HG03159 (cell line): Measurements from ENCODE around the gene PRAMEF1.
"Not testable (repeated sequence)": the region's sequence is repeated elsewhere in the genome, so short reads cannot be mapped to it uniquely, and the experiment has no call there.

Experiments used
- ATAC-seq: cut with Tn5 transposase; IDR thresholded peaks from one replicate; pipeline ENCODE4 v1.9.1; 2021; ENCODE audit warnings: mild to moderate bottlenecking, moderate library complexity; ENCODE audit not compliant: unreplicated experiment

Gene PRAMEF1

DNA sequence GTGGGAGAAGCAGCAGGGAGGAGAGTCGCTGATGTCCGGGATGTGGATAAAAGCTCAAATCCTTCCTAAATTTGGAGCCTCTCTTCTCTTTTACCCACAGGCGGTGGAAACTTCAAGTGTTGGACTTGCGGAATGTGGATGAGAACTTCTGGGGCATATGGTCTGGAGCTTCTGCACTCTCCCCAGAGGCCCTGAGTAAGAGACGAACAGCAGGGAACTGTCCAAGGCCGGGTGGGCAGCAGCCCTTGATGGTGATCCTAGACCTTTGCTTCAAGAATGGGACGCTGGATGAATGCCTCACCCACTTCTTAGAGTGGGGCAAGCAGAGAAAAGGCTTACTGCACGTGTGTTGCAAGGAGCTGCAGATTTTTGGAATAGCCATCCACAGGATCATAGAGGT, 15.8 kb upstream of the PRAMEF1 start:
- ATAC-seq, result no peak

DNA sequence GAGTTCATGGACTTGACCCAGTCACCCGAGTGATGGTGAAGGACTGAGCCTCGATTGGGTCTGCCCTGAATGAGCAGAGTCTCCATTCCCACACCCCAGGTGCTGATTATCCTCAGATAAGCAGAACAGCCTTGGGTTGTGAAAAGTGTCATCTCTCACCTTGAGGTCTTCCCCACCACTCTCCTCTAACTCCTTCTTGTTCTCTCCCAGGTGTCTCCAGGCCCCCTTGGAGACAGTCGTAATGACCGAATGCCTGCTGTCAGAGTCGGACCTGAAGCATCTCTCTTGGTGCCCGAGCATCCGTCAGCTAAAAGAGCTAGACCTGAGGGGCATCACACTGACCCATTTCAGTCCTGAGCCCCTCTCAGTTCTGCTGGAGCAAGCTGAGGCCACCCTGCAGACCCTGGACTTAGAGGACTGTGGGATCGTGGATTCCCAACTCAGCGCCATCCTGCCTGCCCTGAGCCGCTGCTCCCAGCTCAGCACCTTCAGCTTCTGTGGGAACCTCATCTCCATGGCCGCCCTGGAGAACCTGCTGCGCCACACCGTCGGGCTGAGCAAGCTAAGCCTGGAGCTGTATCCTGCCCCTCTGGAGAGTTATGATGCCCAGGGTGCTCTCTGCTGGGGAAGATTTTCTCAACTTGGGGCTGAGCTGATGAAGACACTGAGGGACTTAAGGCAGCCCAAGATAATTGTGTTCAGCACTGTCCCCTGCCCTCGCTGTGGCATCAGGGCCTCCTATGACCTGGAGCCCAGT, 14.2 kb upstream of the PRAMEF1 start:
- ATAC-seq, result no peak

DNA sequence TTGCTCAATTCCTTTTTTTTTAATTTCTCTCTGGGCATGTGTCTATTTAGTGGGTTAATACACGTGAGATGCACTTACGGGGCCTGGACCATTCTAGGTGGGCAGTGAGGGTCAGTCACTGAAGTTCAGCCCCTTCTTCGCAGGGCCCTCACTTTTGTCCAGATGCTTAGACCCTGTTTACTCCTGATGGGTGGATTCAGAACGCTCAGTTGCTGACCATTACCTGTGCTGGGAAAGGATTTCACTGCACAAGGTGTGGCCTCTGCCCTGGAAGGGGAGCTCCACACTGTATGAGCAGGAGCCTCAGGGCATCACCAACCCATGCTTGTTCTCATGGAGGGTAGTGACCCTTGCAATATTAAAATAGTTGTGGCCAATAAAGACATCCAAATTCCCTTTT, 13.1 kb upstream of the PRAMEF1 start:
- ATAC-seq, result no peak

DNA sequence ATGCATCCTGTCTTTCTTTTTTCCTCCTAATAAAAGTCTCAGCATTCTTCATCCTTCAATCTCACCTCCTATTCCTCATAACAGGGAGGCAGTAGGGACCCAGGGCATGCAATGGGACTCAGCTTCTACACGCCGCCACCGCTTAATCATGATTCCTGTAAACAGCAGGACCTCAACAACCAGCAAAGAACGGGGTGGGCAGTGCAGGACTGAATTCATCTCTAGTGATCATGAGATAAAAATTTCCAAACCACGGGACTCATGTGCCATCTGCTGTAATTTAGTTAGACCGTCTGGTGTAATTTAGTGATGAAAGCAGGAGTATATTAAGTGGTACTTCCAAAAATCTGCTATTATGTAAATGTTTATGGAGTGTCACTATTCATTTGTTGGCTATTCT, 12.3 kb upstream of the PRAMEF1 start:
- ATAC-seq, result no peak

DNA sequence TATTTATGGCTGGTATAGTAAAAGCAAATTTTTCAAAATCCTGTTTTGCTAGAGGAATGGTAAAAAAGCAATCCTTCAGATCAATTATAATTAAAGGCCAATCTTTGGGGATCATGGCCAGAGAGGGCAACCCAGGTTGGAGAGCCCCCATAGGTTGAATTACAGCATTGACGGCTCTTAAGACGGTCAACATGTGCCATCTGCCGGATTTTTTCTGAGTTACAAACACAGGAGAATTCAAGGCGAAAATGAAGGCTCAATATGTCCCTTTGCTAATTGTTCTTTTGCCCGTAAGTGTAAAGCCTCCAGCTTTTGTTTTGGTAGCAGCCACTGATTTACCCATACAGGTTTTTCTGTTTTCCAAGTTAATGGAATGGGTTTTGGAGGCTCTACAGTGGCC, 9.7 kb upstream of the PRAMEF1 start:
- not testable (repeated sequence) for ATAC-seq

DNA sequence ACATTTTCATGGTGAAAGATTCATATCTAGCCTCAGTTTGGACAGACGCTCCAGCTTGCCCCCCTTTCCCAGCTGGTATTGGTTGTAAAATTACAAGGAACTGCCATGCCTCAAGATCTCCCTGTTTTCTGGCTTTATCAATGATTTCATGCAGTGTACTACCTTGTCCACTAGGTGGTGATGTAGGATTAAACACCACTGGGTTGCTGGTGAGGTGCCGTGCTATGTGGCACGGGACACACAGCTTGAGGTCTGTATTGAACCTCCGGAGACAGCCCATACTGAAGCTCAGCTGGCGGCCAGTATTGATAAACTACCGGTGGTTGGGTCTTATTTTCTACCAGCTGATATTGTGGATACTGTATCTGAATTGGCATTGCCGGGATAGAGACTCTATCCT, 7.4 kb upstream of the PRAMEF1 start:
- ATAC-seq, result not testable (repeated sequence)

DNA sequence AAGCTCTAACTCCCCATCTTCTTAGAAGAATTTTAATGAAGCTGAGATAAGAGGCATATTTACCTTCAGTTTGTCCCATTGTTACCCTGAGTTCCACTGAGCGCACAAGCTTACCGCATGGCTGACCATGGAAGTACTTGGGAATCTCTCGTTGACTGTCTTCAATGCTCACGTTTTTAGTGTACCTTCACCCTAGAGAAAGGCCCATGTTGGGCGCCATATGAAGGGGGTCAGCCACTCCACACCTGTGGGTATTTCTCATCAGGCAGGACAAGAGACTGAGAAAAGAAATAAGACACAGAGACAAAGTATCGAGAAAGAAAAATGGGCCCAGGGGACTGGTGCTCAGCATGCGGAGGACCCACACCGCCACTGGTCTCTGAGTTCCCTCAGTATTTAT, 6.5 kb upstream of the PRAMEF1 start:
- not testable (repeated sequence) for ATAC-seq

DNA sequence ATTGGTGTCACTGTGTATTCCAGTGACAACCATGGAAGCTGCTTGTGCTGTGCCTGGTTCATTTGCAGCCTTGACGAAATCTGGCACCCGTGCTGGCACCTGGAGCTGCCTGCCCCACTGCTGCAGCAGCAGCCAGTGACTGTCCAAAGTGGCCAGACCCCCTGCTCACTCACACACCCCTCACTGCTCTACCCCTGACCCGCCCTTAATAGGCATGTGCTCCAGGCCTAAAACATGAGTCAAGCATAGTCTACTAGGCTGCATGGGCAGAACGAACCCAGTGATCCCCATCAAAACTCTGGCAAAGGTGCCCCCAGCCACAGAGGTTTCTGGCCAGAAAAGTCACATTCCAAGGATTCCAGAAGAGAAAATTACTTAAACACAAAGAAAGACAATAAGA, 7.7 kb downstream of the PRAMEF1 start:
- ATAC-seq, result no peak

DNA sequence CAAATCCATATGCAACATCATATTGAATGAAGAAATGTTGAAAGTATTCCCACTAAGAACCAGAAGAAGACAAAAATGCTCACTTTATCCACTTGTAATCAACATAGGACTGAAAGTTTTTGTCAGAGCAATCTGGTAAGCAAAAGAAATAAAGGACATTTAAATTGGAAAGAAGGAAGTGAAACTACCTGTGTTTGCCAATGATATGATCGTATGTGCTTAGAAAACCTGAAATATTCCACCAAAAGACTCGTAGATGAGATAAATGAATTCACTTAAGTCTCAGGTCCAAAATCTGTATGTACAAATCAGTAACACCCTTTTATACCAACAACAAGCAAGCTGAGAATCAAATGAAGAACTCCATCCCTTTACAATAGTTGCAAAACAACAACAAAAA, 8.5 kb downstream of the PRAMEF1 start:
- no peak for ATAC-seq

DNA sequence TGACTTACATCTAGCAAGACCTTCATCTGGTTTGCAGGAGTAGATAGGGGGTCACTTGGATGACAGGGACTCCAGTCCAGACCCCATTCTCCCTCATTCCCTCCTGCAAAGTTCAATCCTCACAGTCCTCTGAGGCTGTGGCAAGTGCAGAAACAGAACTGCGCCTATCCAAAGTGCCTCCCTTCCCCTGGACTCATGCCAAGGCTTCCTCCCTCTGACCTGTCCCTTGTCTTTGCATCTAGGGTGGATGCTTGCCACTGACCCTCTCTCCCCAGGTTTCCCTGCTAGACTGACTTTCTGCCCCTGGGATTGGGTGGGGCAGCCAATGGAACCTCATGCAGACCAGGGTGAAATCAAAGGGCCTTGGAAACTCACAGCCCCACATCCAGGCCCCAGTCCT, 18.7 kb downstream of the PRAMEF1 start:
- ATAC-seq, result no peak

DNA sequence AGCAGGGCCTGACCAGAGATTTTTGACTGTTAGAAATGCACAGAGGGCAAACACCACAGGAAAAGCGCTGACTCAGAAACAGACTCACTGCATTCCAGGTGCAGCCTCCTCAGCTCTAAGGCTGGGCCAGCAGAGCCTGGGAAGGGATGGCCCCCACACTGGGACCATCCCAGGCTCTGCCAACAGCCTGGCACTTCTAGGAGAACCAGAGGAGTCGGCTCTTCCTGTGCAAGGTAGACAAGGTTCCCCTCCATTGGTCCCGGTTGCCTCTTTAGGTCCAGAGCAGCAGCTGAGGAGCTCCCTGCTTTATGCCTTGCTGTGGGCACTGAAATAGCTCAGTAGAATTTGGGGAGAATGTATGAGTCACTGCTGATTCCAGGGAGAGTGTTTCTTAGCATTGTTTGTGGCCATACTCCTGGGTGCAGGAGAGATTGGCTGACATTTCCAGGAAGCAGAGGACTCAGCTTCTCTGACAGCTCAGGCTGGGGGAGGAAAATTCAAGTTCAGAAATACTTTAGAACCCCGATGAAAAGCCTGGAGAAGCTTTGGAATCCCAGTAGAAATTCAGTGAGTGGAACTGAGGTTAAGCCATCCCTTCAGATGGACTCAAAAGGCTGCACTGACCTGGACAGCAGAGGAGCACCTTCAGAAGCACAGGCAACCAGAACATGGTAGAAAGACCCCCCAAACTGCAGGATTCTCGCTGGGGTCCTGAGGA, 19.7 kb downstream of the PRAMEF1 start:
- no peak for ATAC-seq

DNA sequence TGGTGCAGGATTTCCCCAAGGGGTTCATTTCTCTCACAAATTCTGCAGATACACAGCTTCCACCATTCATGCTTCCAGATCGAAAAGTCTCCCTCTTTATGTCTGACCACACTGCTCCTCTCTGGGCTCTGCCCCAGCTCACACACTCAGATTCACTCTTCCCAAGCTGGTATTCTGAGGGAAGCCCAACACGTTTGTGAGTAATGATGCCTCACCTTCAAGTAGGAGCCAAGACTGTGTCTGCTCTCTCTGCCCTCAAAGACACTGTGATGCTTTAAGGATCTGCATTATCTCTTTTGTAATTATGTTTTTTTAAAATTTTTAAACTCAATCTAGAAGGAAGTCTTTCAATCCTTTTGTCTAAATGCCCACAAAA, 20.2 kb downstream of the PRAMEF1 start:
- ATAC-seq, result no peak

DNA sequence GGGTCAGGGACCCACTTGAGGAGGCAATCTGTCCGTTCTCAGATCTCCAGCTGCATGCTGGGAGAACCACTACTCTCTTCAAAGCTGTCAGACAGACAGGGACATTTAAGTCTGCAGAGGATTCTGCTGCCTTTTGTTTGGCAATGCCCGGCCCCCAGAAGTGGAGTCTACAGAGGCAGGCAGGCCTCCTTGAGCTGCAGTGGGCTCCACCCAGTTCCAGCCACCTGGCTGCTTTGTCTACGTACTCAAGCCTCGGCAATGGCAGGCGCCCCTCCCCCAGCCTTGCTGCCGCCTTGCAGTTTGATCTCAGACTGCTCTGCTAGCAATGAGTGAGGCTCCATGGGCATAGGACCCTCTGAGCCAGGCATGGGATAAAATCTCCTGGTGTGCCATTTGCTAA, 27.9 kb downstream of the PRAMEF1 start:
- ATAC-seq, result not testable (repeated sequence)

DNA sequence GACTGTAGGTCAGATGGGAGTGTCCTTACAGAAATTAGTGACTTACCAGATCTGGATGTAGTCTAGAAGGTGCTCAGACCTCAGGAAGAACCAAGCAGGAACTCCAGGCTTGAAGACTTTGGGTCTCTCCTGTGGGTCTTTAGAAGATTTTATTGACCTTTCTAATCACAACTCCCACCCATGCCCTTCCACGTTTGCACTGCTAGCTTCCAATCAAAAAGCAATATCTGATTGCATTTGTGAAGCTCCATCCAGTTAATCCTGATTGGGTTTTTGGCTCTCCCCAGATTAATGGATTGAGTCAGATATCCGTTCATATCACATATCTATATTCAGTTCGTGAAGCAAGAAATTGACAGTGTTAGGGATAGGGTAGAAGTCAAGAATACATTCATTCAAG, 40.1 kb downstream of the PRAMEF1 start, which contains the start of gene PRAMEF11:
TSS of gene PRAMEF11 (minus strand) at position 101 of the 400 bp plus-strand sequence. CDS start 2,621 bp downstream, outside the sequence.
- ATAC-seq, result not testable (repeated sequence)

DNA sequence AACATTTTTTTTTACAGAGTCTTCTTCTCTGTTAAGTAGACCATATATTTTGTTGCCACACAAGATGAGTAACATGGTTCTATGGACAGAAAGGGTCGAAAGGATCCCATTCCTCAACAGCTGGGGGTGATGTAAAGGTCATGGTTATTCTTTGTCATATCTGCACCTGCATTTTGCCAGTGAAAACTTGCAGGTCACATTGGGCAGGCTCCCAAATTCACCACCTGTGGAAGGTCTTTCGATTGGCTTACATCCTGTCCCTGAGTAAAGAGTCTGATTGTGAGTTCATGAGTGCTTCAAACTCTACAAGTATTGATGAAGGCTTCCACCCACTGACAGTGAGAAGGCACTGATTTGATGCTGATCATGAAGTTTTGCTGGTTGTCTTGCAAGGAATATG, 42.1 kb downstream of the PRAMEF1 start:
- not testable (repeated sequence) for ATAC-seq
